DOHH2 (cell line): Measurements from ENCODE around the gene TOMM70.

ENCODE experiments used
- CTCF ChIP-seq: fragments of 200-600 bp; sonication (generic); IDR thresholded peaks from one replicate; pipeline ENCODE4 v1.5.1; 2014; ENCODE audit warnings: antibody characterized with exemption, mild to moderate bottlenecking, low read depth, low read length; ENCODE audit not compliant: poor library complexity, severe bottlenecking
- EZH2phosphoT487 ChIP-seq: fragments of 200-600 bp; sonication (generic); IDR thresholded peaks from 2 replicates; pipeline ENCODE4 v1.6.1; 2017; ENCODE audit warnings: borderline replicate concordance, mild to moderate bottlenecking, antibody characterized with exemption, low read length, moderate library complexity, mixed read lengths

GRCh38 chr3:100368441-100368840, 32.4 kb downstream of the TOMM70 start:
- TF ChIP-seq CTCF (no peak), EZH2phosphoT487 (no peak)
